B cell (primary cell): ENCODE results near the gene AP3M1. TPM values are rescaled to one million over a fixed set of nuclear protein-coding genes. Genes with fewer than 3 reads are reported as not detected.

Source experiments
- ATAC-seq: fragments of 200-7000 bp; cut with Tn5 transposase; one replicate; pipeline ENCODE4 v1.10.0; 2021; ENCODE audit warnings: low read depth, mild to moderate bottlenecking, moderate number of reproducible peaks, moderate library complexity
- CTCF ChIA-PET: fragments of 350-600 bp; sonication (Branson Sonifier 250); formaldehyde crosslinking; loops from one replicate; lab custom pipeline; 2021; ENCODE audit warnings: antibody characterized with exemption, inconsistent platforms; lab: Charles Lee
- POLR2A ChIA-PET: fragments of 350-600 bp; sonication (Branson Sonifier 250); formaldehyde crosslinking; loops from one replicate; lab custom pipeline; 2021; ENCODE audit warnings: antibody characterized with exemption; lab: Charles Lee
- DNase-seq: peaks from one replicate; pipeline ENCODE4 v3.0.0; 2013
- H2AFZ ChIP-seq: 2 replicates; pipeline ENCODE4 v1.6.1; 2012; ENCODE audit warnings: mild to moderate bottlenecking, low read depth, low read length; ENCODE audit not compliant: insufficient read depth, poor library complexity, severe bottlenecking
- H3K27ac ChIP-seq, 2 donors: 1 replicate in 1 of 2; 2 replicates in 1 of 2; pipeline ENCODE4 v1.5.1; 2012 to 2013; ENCODE audit warnings: low read length in 2 of 2, mild to moderate bottlenecking in 2 of 2, moderate library complexity in 1 of 2
- H3K27me3 ChIP-seq, 4 experiments: fragments of 200-600 bp in 1 of 4; sonication (generic) in 1 of 4; replicated peaks in 1 of 4; 1 replicate in 2 of 4; 2 replicates in 2 of 4; pipeline versions ENCODE4 v1.6.1 to v1.7.0; 2013 to 2016; ENCODE audit warnings: low read length in 3 of 4, mild to moderate bottlenecking in 2 of 4, mixed read lengths in 1 of 4, moderate library complexity in 1 of 4; ENCODE audit not compliant: insufficient read depth in 4 of 4, control insufficient read depth in 3 of 4; ENCODE audit errors: control extremely low read depth in 1 of 4
- H3K36me3 ChIP-seq, 2 experiments: replicated peaks in 1 of 2; 1 replicate in 1 of 2; 2 replicates in 1 of 2; pipeline versions ENCODE4 v1.6.1 to v1.7.1; 2013; ENCODE audit warnings: low read length in 1 of 2; ENCODE audit not compliant: insufficient read depth in 2 of 2, control insufficient read depth in 1 of 2; ENCODE audit errors: control extremely low read depth in 1 of 2, extremely low read depth in 1 of 2
- H3K4me1 ChIP-seq, 2 donors: fragments of 200-600 bp in 1 of 2; sonication (generic) in 1 of 2; 1 replicate in 1 of 2; 2 replicates in 1 of 2; pipeline versions ENCODE4 v1.5.1 to v1.6.1; 2013 to 2017; ENCODE audit warnings: low read length in 2 of 2; ENCODE audit not compliant: control insufficient read depth in 2 of 2, insufficient read depth in 2 of 2
- H3K4me2 ChIP-seq: replicated peaks from 2 replicates; pipeline ENCODE3; 2012; ENCODE audit warnings: mild to moderate bottlenecking, low read depth, low read length; ENCODE audit not compliant: poor library complexity, severe bottlenecking
- H3K4me3 ChIP-seq, 5 experiments: fragments of 200-600 bp in 1 of 5; sonication (generic) in 1 of 5; 1 replicate in 3 of 5; 2 replicates in 2 of 5; pipeline versions ENCODE4 v1.5.1 to v1.7.0; 2011 to 2016; ENCODE audit warnings: low read length in 4 of 5, mild to moderate bottlenecking in 4 of 5, low read depth in 2 of 5, control low read depth in 1 of 5, moderate library complexity in 1 of 5; ENCODE audit not compliant: insufficient read depth in 1 of 5; ENCODE audit errors: control extremely low read depth in 1 of 5, extremely low read depth in 1 of 5
- H3K79me2 ChIP-seq: fragments of 200-600 bp; sonication (generic); one replicate; pipeline ENCODE4 v1.6.0; 2016; ENCODE audit warnings: low read length; ENCODE audit not compliant: control insufficient read depth, insufficient read depth
- H3K9ac ChIP-seq: fragments of 200-600 bp; sonication (generic); 2 replicates; pipeline ENCODE4 v1.6.1; 2017; ENCODE audit warnings: mild to moderate bottlenecking, low read length, moderate library complexity
- H3K9me3 ChIP-seq, 3 donors: one replicate each; pipeline versions ENCODE4 v1.6.1 to v1.7.1; 2013; ENCODE audit warnings: low read length in 2 of 3; ENCODE audit not compliant: control insufficient read depth in 2 of 3, insufficient read depth in 1 of 3; ENCODE audit errors: control extremely low read depth in 1 of 3
- H4K20me1 ChIP-seq: 2 replicates; pipeline ENCODE4 v1.6.0; 2012; ENCODE audit warnings: mild to moderate bottlenecking, low read length; ENCODE audit not compliant: insufficient read depth, control insufficient read depth, poor library complexity, severe bottlenecking
- H3K27ac Mint-ChIP-seq: one replicate; pipeline ENCODE4 v1.8.0; 2021; ENCODE audit warnings: mixed read lengths
- H3K27me3 Mint-ChIP-seq: one replicate; pipeline ENCODE4 v1.8.0; 2021; ENCODE audit warnings: mixed read lengths
- H3K4me1 Mint-ChIP-seq: one replicate; pipeline ENCODE4 v1.8.0; 2021; ENCODE audit warnings: mixed read lengths
- H3K4me3 Mint-ChIP-seq: one replicate; pipeline ENCODE4 v1.8.0; 2021; ENCODE audit warnings: mixed read lengths
- H3K9me3 Mint-ChIP-seq: one replicate; pipeline ENCODE4 v1.8.0; 2022; ENCODE audit warnings: mixed read lengths; ENCODE audit not compliant: insufficient read depth
- CTCF ChIP-seq: fragments of 200-600 bp; IDR thresholded peaks from one replicate; pipeline ENCODE4 v1.8.0; 2022; ENCODE audit warnings: antibody characterized with exemption, mild to moderate bottlenecking
- EZH2 ChIP-seq: IDR thresholded peaks from 2 replicates; pipeline ENCODE4 v1.6.1; 2012; ENCODE audit warnings: borderline replicate concordance, low read depth, mild to moderate bottlenecking, moderate library complexity, low read length; ENCODE audit not compliant: insufficient read depth, poor library complexity, severe bottlenecking
- WGBS: methylation state at CpG from one replicate; pipeline ENCODE4 v1.1.5; 2013; ENCODE audit warnings: missing lambda C conversion rate; ENCODE audit not compliant: insufficient coverage; 5-methylcytosine and 5-hydroxymethylcytosine counted together
- intact Hi-C: fragments of 100-400 bp; cut with micrococcal nuclease; formaldehyde crosslinking; loops from one replicate; pipeline ENCODE4 v1.10.0; 2022
- polyA plus RNA-seq: library from polyadenylated mRNA; depleted of rRNA; stranded (reverse); fragments of >200 nt; gene quantifications from 2 replicates; pipeline ENCODE4 v1.2.3, GENCODE V29; 2012
- total RNA-seq, 2 donors: library from RNA; stranded (reverse); fragments of 120-200 nt in 1 of 2; gene quantifications; 1 replicate in 1 of 2; 2 replicates in 1 of 2; pipeline versions ENCODE4 v1.2.3 to v1.2.4, GENCODE V29; 2013 to 2022

Gene AP3M1
- total and polyA plus RNA-seq, 2 donors (not counting 1 experiment from before 2014, with no cell fraction given) = 21.6 to 50.4 TPM

- Histone ChIP-seq H3K36me3 (peaks cover 27 to 85% of the 10 kb centered on the region in 2 experiments), H3K4me3 (no peak overlapping the region), H4K20me1 (no peaks in the 10 kb centered on the region), H3K27me3 (no peaks in the 10 kb centered on the region), H3K27ac (no peak overlapping the region), H3K79me2 (peaks cover 5% of the 10 kb centered on the region), H2AFZ (no peak overlapping the region), H3K4me2 (no peak overlapping the region), H3K9ac (no peak overlapping the region), H3K9me3 (no peaks in the 10 kb centered on the region), H3K4me1 (no peaks in the 10 kb centered on the region)
- Mint-ChIP-seq H3K27me3 (no peaks in the 10 kb centered on the region), H3K9me3 (no peaks in the 10 kb centered on the region), H3K4me1 (no peaks in the 10 kb centered on the region), H3K27ac (no peak overlapping the region), H3K4me3 (no peak overlapping the region)
- WGBS = 100% methylated on average over 3 of the region's 4 CpGs
- ChIA-PET POLR2A (no interaction called here), CTCF (interaction anchor here (0.9 kb wide), 1 partner anchor 116 kb away, joined by 3 read pairs; no protein-coding TSS in a partner anchor)
- DNase-seq (no peak), ATAC-seq (no peak)
- TF ChIP-seq CTCF = no peak
- TF ChIP-seq EZH2 = no peak
- intact Hi-C loops = no loop called here
Observed at GRCh38 chr10:74117738-74118137, 32.9 kb downstream of the AP3M1 start.

GRCh38 chr10:74114041-74114448 lies 36.6 kb downstream of the AP3M1 start:
- Histone ChIP-seq H3K4me2 (no peak overlapping the region), H2AFZ (no peak overlapping the region), H3K27ac (no peak overlapping the region), H4K20me1 (no peaks in the 10 kb centered on the region), H3K9me3 (no peaks in the 10 kb centered on the region), H3K4me1 (no peaks in the 10 kb centered on the region), H3K79me2 (peaks cover 5% of the 10 kb centered on the region), H3K36me3 (peaks cover 18 to 91% of the 10 kb centered on the region in 2 experiments), H3K9ac (no peak overlapping the region), H3K4me3 (no peak overlapping the region), H3K27me3 (no peaks in the 10 kb centered on the region)
- ChIA-PET CTCF (interaction anchor here (1.4 kb wide), 1 partner anchor 228 kb away, joined by 4 read pairs; no protein-coding TSS in a partner anchor), POLR2A (interaction anchor here (0.6 kb wide), 1 partner anchor 224 kb away, joined by 3 read pairs; no protein-coding TSS in a partner anchor)
- 93% methylated on average over 9 of the region's 12 CpGs for WGBS
- DNase-seq (no peak), ATAC-seq (no peak)
- no peak for TF ChIP-seq CTCF
- no peak for TF ChIP-seq EZH2
- no peak overlapping the region for H3K4me3 Mint-ChIP-seq
- no peaks in the 10 kb centered on the region for H3K4me1 Mint-ChIP-seq
- H3K27me3 Mint-ChIP-seq = no peaks in the 10 kb centered on the region
- H3K9me3 Mint-ChIP-seq = no peaks in the 10 kb centered on the region
- no peak overlapping the region for H3K27ac Mint-ChIP-seq
- intact Hi-C loops = no loop called here
